Tibial nerve (tissue), 4 donors: Measurements from ENCODE around the gene ZNF407. TPM values are rescaled to one million over a fixed set of nuclear protein-coding genes. Genes with fewer than 3 reads are reported as not detected.

Experiments
- DNase-seq, 2 donors: peaks; one replicate each; pipeline ENCODE4 v3.0.0-alpha.2; 2019; ENCODE audit warnings: low spot score in 2 of 2
- H3K27ac ChIP-seq, 4 donors: fragments of 200-600 bp; sonication (generic) in 3 of 4; one replicate each; pipeline ENCODE4 v1.5.1; 2017 to 2019; ENCODE audit warnings: mild to moderate bottlenecking in 1 of 4
- H3K27me3 ChIP-seq, 2 donors: fragments of 200-600 bp; sonication (generic) in 1 of 2; one replicate each; pipeline versions ENCODE4 v1.5.1 to v1.6.0; 2017 to 2019
- H3K36me3 ChIP-seq, 3 donors: fragments of 200-600 bp; sonication (generic); one replicate each; pipeline ENCODE4 v1.5.1; 2018 to 2019
- H3K4me1 ChIP-seq, 4 donors: fragments of 200-600 bp; sonication (generic) in 3 of 4; one replicate each; pipeline ENCODE4 v1.5.1; 2017 to 2019
- H3K4me3 ChIP-seq, 4 donors: fragments of 200-600 bp; sonication (generic) in 3 of 4; one replicate each; pipeline ENCODE4 v1.5.1; 2017 to 2019; ENCODE audit warnings: mild to moderate bottlenecking in 1 of 4, moderate library complexity in 1 of 4
- H3K9me3 ChIP-seq, 4 donors: fragments of 200-600 bp; sonication (generic) in 3 of 4; one replicate each; pipeline ENCODE4 v1.5.1; 2017 to 2019
- CTCF ChIP-seq, 5 experiments: fragments of 200-600 bp in 3 of 5; fragments of 450-650 bp in 2 of 5; sonication (generic) in 3 of 5; IDR thresholded peaks; one replicate each; pipeline ENCODE4 v1.5.1; 2016 to 2019; ENCODE audit warnings: antibody characterized with exemption in 5 of 5, mild to moderate bottlenecking in 3 of 5, moderate library complexity in 2 of 5
- EP300 ChIP-seq, 2 donors: sonication (generic); formaldehyde crosslinking; IDR thresholded peaks; one replicate each; pipeline ENCODE4 v1.6.1; 2017; ENCODE audit warnings: antibody characterized with exemption in 2 of 2, mild to moderate bottlenecking in 1 of 2
- POLR2A ChIP-seq, 2 donors: fragments of 450-650 bp; IDR thresholded peaks; one replicate each; pipeline ENCODE4 v1.6.1; 2017; ENCODE audit warnings: antibody characterized with exemption in 2 of 2, mild to moderate bottlenecking in 2 of 2, moderate library complexity in 2 of 2
- WGBS, 2 donors: methylation state at CpG; one replicate each; pipeline ENCODE4 v1.1.5; 2018; 5-methylcytosine and 5-hydroxymethylcytosine counted together
- total RNA-seq, 4 donors: library from RNA; depleted of rRNA; stranded (reverse); fragments of >200 nt; gene quantifications; one replicate each; pipeline ENCODE4 v1.1.0, GENCODE V29; 2016

The ZNF407 gene
- total RNA-seq, 4 donors from 2014 or later, result 18.6 to 22.8 (median 19.6) TPM

DNA sequence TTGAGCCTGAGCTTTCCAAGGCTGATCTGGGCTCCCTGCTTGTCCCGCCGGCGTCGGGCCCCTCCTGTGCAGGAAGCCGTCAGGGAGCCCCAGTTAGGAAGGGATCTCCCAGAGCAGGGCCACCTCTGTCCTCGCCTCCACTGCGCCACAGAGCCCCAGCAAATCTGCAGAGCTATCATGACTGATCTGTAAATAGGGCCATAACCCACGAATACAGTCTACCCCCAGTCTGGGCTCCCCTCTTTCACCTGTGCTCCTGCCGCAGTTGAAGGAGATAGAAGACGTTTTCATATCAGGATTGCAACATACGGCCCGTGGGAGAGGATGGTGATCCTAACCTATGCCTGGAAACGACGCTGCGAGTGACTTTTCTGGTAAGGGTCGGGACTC, 472.6 kb downstream of the ZNF407 start:
- Histone ChIP-seq H3K27me3 (no peaks in the 10 kb centered on the region), H3K36me3 (peaks cover 0 to 6% (median 0%) of the 10 kb centered on the region in 3 donors), H3K9me3 (peaks cover 0 to 66% (median 0%) of the 10 kb centered on the region in 4 donors), H3K4me1 (peaks cover 0 to 8% (median 0%) of the 10 kb centered on the region in 4 donors), H3K4me3 (no peak overlapping the region), H3K27ac (peak overlapping the region in 3 of 4 donors; percentile 63 to 76 (median 72))
- DNase-seq, result no peak
- TF ChIP-seq POLR2A (IDR thresholded peaks at IDR 0.05), result no peak
- TF ChIP-seq CTCF (IDR thresholded peaks at IDR 0.05), result no peak
- no peak for TF ChIP-seq EP300 (IDR thresholded peaks at IDR 0.05)
- WGBS, 2 donors, result 80 to 86% methylated on average over 16 of the region's 16 CpGs

DNA sequence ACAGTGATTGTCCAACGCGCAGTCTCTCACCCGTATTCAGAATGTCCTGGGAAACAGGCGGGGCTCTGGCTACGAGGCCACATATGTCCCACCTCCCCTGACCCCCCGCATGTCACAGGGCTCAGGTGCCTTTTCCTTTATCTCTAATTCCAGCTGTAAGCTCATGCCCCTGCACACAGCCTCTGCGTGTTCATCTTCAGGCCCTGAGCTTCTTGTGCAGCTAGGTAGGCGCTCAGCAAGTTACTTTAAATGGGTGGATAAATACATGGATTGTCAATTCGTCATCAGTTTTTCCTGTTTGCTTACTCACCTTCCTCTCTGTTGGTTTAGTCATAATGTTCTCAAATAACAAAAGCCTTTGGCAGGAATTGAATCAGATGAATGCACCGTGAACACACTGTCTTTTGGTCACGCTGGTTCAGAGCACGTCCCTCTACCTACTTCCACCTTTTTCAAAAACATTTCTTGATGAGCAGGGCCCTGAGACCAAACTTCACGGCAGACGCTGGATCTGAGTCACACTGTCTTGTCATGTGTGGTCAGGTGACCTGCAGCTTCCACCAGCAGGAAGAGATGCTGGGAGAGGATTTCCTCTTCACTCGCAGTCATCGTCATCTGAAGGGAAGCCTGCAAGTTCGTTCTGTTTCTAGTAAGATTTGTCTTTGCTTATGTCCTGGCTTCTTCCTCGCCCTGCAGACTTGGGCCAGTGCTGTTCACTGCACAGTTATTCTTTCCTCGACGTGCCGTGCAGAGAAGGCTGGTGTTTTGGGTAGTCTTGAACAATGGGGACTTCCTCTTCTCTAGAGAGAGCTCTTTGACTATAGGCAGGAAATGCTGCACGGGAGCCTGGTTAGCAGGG, 473.2 kb downstream of the ZNF407 start:
- H3K27me3 ChIP-seq, result no peaks in the 10 kb centered on the region
- H3K9me3 ChIP-seq, result peaks cover 0 to 68% (median 0%) of the 10 kb centered on the region in 4 donors
- peaks cover 0 to 1% (median 0%) of the 10 kb centered on the region in 3 donors for H3K36me3 ChIP-seq
- DNase-seq, result peak in 1 of 2 donors; percentile 51
- WGBS, 2 donors, result 61 to 68% methylated on average over 22 of the region's 22 CpGs
- peak overlapping the region in 1 of 4 donors; percentile 4 for H3K4me3 ChIP-seq
- H3K4me1 ChIP-seq, result peaks cover 0 to 8% (median 0%) of the 10 kb centered on the region in 4 donors
- peak overlapping the region; percentile 30 to 76 (median 68) for H3K27ac ChIP-seq
- no peak for TF ChIP-seq CTCF (IDR thresholded peaks at IDR 0.05)
- peak in 1 of 2 donors; percentile 75 for TF ChIP-seq EP300 (IDR thresholded peaks at IDR 0.05)

DNA sequence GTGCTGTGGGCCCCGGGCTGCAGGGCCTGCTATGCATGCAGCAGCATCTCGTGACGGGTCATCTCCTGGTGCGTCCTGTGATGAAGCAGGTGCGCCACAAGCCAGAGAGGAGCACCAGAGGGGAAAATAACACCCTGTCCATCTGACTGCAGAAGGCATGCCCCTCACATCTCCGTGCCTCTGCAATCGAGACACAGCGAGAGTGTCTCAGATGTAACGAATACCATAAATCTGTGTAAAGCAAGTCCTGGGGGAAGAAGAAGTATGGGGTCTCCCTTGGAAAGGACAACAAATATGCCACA, 473.8 kb downstream of the ZNF407 start:
- no peaks in the 10 kb centered on the region for H3K27me3 ChIP-seq
- WGBS, 2 donors, result 78 to 83% methylated on average over 8 to 9 of the region's 9 CpGs
- H3K9me3 ChIP-seq, result peaks cover 0 to 73% (median 0%) of the 10 kb centered on the region in 4 donors
- peak overlapping the region in 3 of 4 donors; percentile 63 to 76 (median 72) for H3K27ac ChIP-seq
- DNase-seq, result no peak
- peak overlapping the region in 1 of 4 donors; percentile 4 for H3K4me3 ChIP-seq
- peaks cover 0 to 8% (median 0%) of the 10 kb centered on the region in 4 donors for H3K4me1 ChIP-seq
- no peaks in the 10 kb centered on the region for H3K36me3 ChIP-seq
- TF ChIP-seq POLR2A (IDR thresholded peaks at IDR 0.05) (no peak), EP300 (IDR thresholded peaks at IDR 0.05) (no peak), CTCF (IDR thresholded peaks at IDR 0.05) (no peak)

- DNase-seq, result no peak
- peaks cover 0 to 8% (median 0%) of the 10 kb centered on the region in 4 donors for H3K4me1 ChIP-seq
- no peaks in the 10 kb centered on the region for H3K27me3 ChIP-seq
- H3K9me3 ChIP-seq, result peaks cover 0 to 79% (median 0%) of the 10 kb centered on the region in 4 donors
- no peak overlapping the region for H3K4me3 ChIP-seq
- no peak for TF ChIP-seq EP300 (IDR thresholded peaks at IDR 0.05)
- TF ChIP-seq POLR2A (IDR thresholded peaks at IDR 0.05), result no peak
- no peak for TF ChIP-seq CTCF (IDR thresholded peaks at IDR 0.05)
- 87 to 95% methylated on average over 24 to 28 of the region's 28 CpGs for WGBS, 2 donors
- no peaks in the 10 kb centered on the region for H3K36me3 ChIP-seq
- H3K27ac ChIP-seq, result peak overlapping the region in 1 of 4 donors; percentile 76
These were observed 474.4 kb downstream of the ZNF407 start for GRCh38 chr18:75071866-75072671.
